Mesenchymal stem cell (in vitro differentiated cells and primary cell): ENCODE results near the gene COQ5.
A peak's percentile ranks its signal among the peaks of the same experiment; 100 is the strongest.

ENCODE experiments used
- DNase-seq: peaks from one replicate; pipeline ENCODE4 v3.0.0-alpha.2; 2013
- H2AFZ ChIP-seq: one replicate; pipeline ENCODE4 v1.6.1; 2013; ENCODE audit warnings: low read depth, mild to moderate bottlenecking, control low read depth, inconsistent platforms, low read length, moderate library complexity
- H2AK5ac ChIP-seq: 2 replicates; pipeline ENCODE4 v1.6.1; 2013; ENCODE audit warnings: low read length, moderate library complexity, mild to moderate bottlenecking, inconsistent platforms; ENCODE audit not compliant: severe bottlenecking
- H2BK120ac ChIP-seq: one replicate; pipeline ENCODE4 v1.6.1; 2013; ENCODE audit warnings: low read depth, mild to moderate bottlenecking, inconsistent platforms, low read length, moderate library complexity
- H2BK12ac ChIP-seq, 2 experiments: one replicate each; pipeline ENCODE4 v1.6.1; 2013; ENCODE audit warnings: inconsistent platforms in 2 of 2, low read length in 2 of 2, mild to moderate bottlenecking in 2 of 2, moderate library complexity in 2 of 2, control low read depth in 1 of 2
- H2BK15ac ChIP-seq: one replicate; pipeline ENCODE4 v1.6.1; 2013; ENCODE audit warnings: mild to moderate bottlenecking, low read depth, inconsistent platforms; ENCODE audit not compliant: poor library complexity, severe bottlenecking
- H2BK5ac ChIP-seq: 2 replicates; pipeline ENCODE4 v1.6.1; 2013; ENCODE audit warnings: low read depth, mild to moderate bottlenecking, low read length, control low read depth, inconsistent platforms; ENCODE audit not compliant: poor library complexity, severe bottlenecking
- H3K14ac ChIP-seq, 2 experiments: one replicate each; pipeline ENCODE4 v1.6.1; 2013; ENCODE audit warnings: inconsistent platforms in 2 of 2, low read length in 2 of 2, control low read depth in 1 of 2, mild to moderate bottlenecking in 1 of 2, moderate library complexity in 1 of 2
- H3K18ac ChIP-seq, 2 experiments: one replicate each; pipeline ENCODE4 v1.6.1; 2013; ENCODE audit warnings: inconsistent platforms in 2 of 2, low read length in 2 of 2, control low read depth in 1 of 2, low read depth in 1 of 2, mild to moderate bottlenecking in 1 of 2
- H3K23ac ChIP-seq, 2 experiments: one replicate each; pipeline ENCODE4 v1.6.1; 2013; ENCODE audit warnings: inconsistent platforms in 2 of 2, low read length in 2 of 2, mild to moderate bottlenecking in 2 of 2, moderate library complexity in 2 of 2, control low read depth in 1 of 2
- H3K27ac ChIP-seq: 2 replicates; pipeline ENCODE4 v1.5.1; 2013; ENCODE audit warnings: mild to moderate bottlenecking, moderate library complexity, low read length, control low read depth, inconsistent platforms; ENCODE audit not compliant: poor library complexity, severe bottlenecking
- H3K27me3 ChIP-seq, 2 experiments: 2 replicates each; pipeline versions ENCODE4 v1.6.1 to v1.7.0; 2013; ENCODE audit warnings: low read length in 2 of 2, mild to moderate bottlenecking in 2 of 2, moderate library complexity in 2 of 2, control low read depth in 1 of 2, inconsistent platforms in 1 of 2; ENCODE audit not compliant: control insufficient read depth in 1 of 2, insufficient read depth in 1 of 2
- H3K36me3 ChIP-seq, 2 experiments: 2 replicates each; pipeline versions ENCODE4 v1.6.1 to v1.7.0; 2013; ENCODE audit warnings: low read length in 2 of 2, control low read depth in 1 of 2, inconsistent platforms in 1 of 2, low read depth in 1 of 2, mild to moderate bottlenecking in 1 of 2; ENCODE audit not compliant: insufficient read depth in 2 of 2, control insufficient read depth in 1 of 2
- H3K4ac ChIP-seq, 2 experiments: one replicate each; pipeline ENCODE4 v1.6.1; 2013; ENCODE audit warnings: inconsistent platforms in 2 of 2, low read length in 2 of 2, mild to moderate bottlenecking in 2 of 2, moderate library complexity in 2 of 2, control low read depth in 1 of 2, low read depth in 1 of 2
- H3K4me1 ChIP-seq: 2 replicates; pipeline ENCODE4 v1.6.1; 2013; ENCODE audit warnings: low read depth, low read length, control low read depth; ENCODE audit not compliant: control insufficient read depth, insufficient read depth
- H3K4me2 ChIP-seq: 2 replicates; pipeline ENCODE4 v1.6.1; 2013; ENCODE audit warnings: low read length, mild to moderate bottlenecking, inconsistent platforms; ENCODE audit not compliant: poor library complexity, severe bottlenecking
- H3K4me3 ChIP-seq, 2 experiments: 2 replicates each; pipeline versions ENCODE4 v1.5.1 to v1.7.0; 2013; ENCODE audit warnings: low read length in 2 of 2, mild to moderate bottlenecking in 2 of 2, control low read depth in 1 of 2, low read depth in 1 of 2; ENCODE audit not compliant: insufficient read depth in 1 of 2
- H3K79me1 ChIP-seq: replicated peaks from 2 replicates; pipeline ENCODE4 v1.6.1; 2013; ENCODE audit warnings: mild to moderate bottlenecking, control low read depth, low read length, inconsistent platforms; ENCODE audit not compliant: poor library complexity, severe bottlenecking
- H3K9ac ChIP-seq: 2 replicates; pipeline ENCODE4 v1.7.0; 2013; ENCODE audit warnings: mild to moderate bottlenecking, low read length, moderate library complexity
- H3K9me3 ChIP-seq: 2 replicates; pipeline ENCODE4 v1.7.0; 2013; ENCODE audit warnings: mild to moderate bottlenecking, low read length; ENCODE audit not compliant: control insufficient read depth
- H4K8ac ChIP-seq: one replicate; pipeline ENCODE4 v1.6.1; 2013; ENCODE audit warnings: inconsistent platforms, mild to moderate bottlenecking, low read length, moderate library complexity
- H4K91ac ChIP-seq: one replicate; pipeline ENCODE4 v1.6.1; 2013; ENCODE audit warnings: mild to moderate bottlenecking, low read length, inconsistent platforms
- WGBS: methylation state at CpG from one replicate; pipeline ENCODE4 v1.1.7; 2013; ENCODE audit warnings: mixed read lengths; 5-methylcytosine and 5-hydroxymethylcytosine counted together

Gene COQ5

GRCh38 chr12:120475643-120476042 lies 53.3 kb downstream of the COQ5 start:
- Histone ChIP-seq H3K4me1 (peaks cover 2% of the 10 kb centered on the region), H4K8ac (no peak overlapping the region), H2AFZ (no peak overlapping the region), H3K4me3 (no peak overlapping the region), H3K18ac (no peak overlapping the region), H3K9ac (no peak overlapping the region), H3K14ac (no peak overlapping the region), H2BK12ac (no peak overlapping the region), H3K27me3 (no peaks in the 10 kb centered on the region), H3K9me3 (no peaks in the 10 kb centered on the region), H2BK5ac (no peak overlapping the region), H3K4ac (no peak overlapping the region), H3K36me3 (no peaks in the 10 kb centered on the region), H3K23ac (no peak overlapping the region), H2BK15ac (no peak overlapping the region), H2BK120ac (no peak overlapping the region), H3K79me1 (peaks cover 21% of the 10 kb centered on the region), H3K27ac (no peak overlapping the region), H4K91ac (no peak overlapping the region), H2AK5ac (no peak overlapping the region), H3K4me2 (no peak overlapping the region)
- DNase-seq: no peak
- WGBS: no CpG with 5 or more reads among the region's 1 CpG

- Histone ChIP-seq H2AFZ (no peak overlapping the region), H3K4me2 (no peak overlapping the region), H3K27me3 (no peaks in the 10 kb centered on the region), H2AK5ac (no peak overlapping the region), H2BK120ac (no peak overlapping the region), H3K9me3 (no peaks in the 10 kb centered on the region), H3K79me1 (peaks cover 22% of the 10 kb centered on the region), H2BK12ac (no peak overlapping the region), H3K23ac (no peak overlapping the region), H4K91ac (no peak overlapping the region), H2BK5ac (no peak overlapping the region), H3K27ac (no peak overlapping the region), H2BK15ac (no peak overlapping the region), H3K18ac (no peak overlapping the region), H3K4me3 (no peak overlapping the region), H4K8ac (no peak overlapping the region), H3K4ac (no peak overlapping the region), H3K36me3 (no peaks in the 10 kb centered on the region), H3K9ac (no peak overlapping the region), H3K4me1 (peaks cover 8% of the 10 kb centered on the region), H3K14ac (no peak overlapping the region)
- WGBS: 0% methylated on average over 2 of the region's 2 CpGs
- peak; percentile 54 for DNase-seq
These were observed 54.4 kb downstream of the COQ5 start for GRCh38 chr12:120474616-120474960.

GRCh38 chr12:120473807-120474615 lies 54.9 kb downstream of the COQ5 start:
- Histone ChIP-seq H3K4ac (no peak overlapping the region), H3K4me3 (no peak overlapping the region), H4K8ac (no peak overlapping the region), H3K36me3 (no peaks in the 10 kb centered on the region), H3K18ac (no peak overlapping the region), H3K9ac (no peak overlapping the region), H3K79me1 (peaks cover 20% of the 10 kb centered on the region), H2BK12ac (no peak overlapping the region), H3K4me2 (no peak overlapping the region), H2BK15ac (no peak overlapping the region), H3K4me1 (peaks cover 8% of the 10 kb centered on the region), H3K27ac (no peak overlapping the region), H2BK5ac (no peak overlapping the region), H2BK120ac (no peak overlapping the region), H3K9me3 (no peaks in the 10 kb centered on the region), H3K23ac (no peak overlapping the region), H3K27me3 (no peaks in the 10 kb centered on the region), H2AK5ac (no peak overlapping the region), H4K91ac (no peak overlapping the region), H3K14ac (no peak overlapping the region), H2AFZ (no peak overlapping the region)
- DNase-seq: no peak
- WGBS: 85% methylated on average over 6 of the region's 6 CpGs

GRCh38 chr12:120472521-120472920 lies 56.4 kb downstream of the COQ5 start:
- Histone ChIP-seq H3K79me1 (peaks cover 19% of the 10 kb centered on the region), H3K9ac (peak overlapping the region; percentile 56), H2BK15ac (no peak overlapping the region), H3K9me3 (no peaks in the 10 kb centered on the region), H2BK5ac (no peak overlapping the region), H2AFZ (no peak overlapping the region), H3K36me3 (peaks cover 0 to 2% of the 10 kb centered on the region in 2 experiments), H3K23ac (no peak overlapping the region), H3K4me1 (peaks cover 11% of the 10 kb centered on the region), H2AK5ac (no peak overlapping the region), H3K4me2 (no peak overlapping the region), H2BK120ac (no peak overlapping the region), H3K27me3 (no peaks in the 10 kb centered on the region), H3K14ac (no peak overlapping the region), H3K4me3 (no peak overlapping the region), H4K91ac (no peak overlapping the region), H4K8ac (no peak overlapping the region), H3K4ac (no peak overlapping the region), H3K27ac (no peak overlapping the region), H2BK12ac (no peak overlapping the region), H3K18ac (no peak overlapping the region)
- DNase-seq: no peak
